NCI-H146 treated with DMSO at 0.1 percent for 48 hours (cell line): ENCODE data around the gene RBMX2.

Source experiments
- DNase-seq: peaks from one replicate; lab custom pipeline; 2025; ENCODE audit not compliant: unreplicated experiment; lab: John Stamatoyannopoulos, UW

Gene RBMX2

GRCh38 chrX:130444641-130445336 is 43.0 kb downstream of the RBMX2 start:
- DNase-seq: no peak

GRCh38 chrX:130446974-130447373 is 45.2 kb downstream of the RBMX2 start:
- no peak for DNase-seq
